ENCODE results near the gene CXCR3.

DNA sequence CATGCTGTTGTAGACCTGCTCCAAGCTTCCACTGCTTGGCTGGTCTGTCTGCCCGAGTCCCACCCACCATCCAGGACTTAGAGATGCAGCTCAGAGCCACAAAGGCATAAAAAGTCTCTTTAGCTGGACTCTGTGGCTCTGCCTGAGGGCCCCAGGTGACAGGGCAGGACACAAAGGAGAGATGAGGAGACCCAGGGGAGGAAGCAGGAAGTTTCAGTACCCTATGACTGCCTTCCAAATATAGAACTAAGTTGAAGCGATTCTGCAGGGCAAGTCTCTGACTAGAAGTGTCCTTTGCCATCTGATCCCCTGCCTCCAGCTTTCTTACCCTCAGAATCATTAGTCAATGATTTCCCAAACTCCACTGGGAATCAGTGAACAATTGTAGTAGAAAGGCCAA, 11.2 kb upstream of the CXCR3 start:
- TF ChIP-seq, protein P1, sequence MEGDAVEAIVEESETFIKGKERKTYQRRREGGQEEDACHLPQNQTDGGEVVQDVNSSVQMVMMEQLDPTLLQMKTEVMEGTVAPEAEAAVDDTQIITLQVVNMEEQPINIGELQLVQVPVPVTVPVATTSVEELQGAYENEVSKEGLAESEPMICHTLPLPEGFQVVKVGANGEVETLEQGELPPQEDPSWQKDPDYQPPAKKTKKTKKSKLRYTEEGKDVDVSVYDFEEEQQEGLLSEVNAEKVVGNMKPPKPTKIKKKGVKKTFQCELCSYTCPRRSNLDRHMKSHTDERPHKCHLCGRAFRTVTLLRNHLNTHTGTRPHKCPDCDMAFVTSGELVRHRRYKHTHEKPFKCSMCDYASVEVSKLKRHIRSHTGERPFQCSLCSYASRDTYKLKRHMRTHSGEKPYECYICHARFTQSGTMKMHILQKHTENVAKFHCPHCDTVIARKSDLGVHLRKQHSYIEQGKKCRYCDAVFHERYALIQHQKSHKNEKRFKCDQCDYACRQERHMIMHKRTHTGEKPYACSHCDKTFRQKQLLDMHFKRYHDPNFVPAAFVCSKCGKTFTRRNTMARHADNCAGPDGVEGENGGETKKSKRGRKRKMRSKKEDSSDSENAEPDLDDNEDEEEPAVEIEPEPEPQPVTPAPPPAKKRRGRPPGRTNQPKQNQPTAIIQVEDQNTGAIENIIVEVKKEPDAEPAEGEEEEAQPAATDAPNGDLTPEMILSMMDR (IDR thresholded peaks at IDR 0.05) = no peak
- no peak for TF ChIP-seq POLR2A (IDR thresholded peaks at IDR 0.05)

Measured in Peyer's patch (tissue), 4 donors.